HG02678 (cell line): ENCODE results near the gene B3GNT4.
A peak's percentile ranks its signal among the peaks of the same experiment; 100 is the strongest.
"Not testable (repeated sequence)": the region's sequence is repeated elsewhere in the genome, so short reads cannot be mapped to it uniquely, and the experiment has no call there.

Source experiments
- ATAC-seq: cut with Tn5 transposase; IDR thresholded peaks from one replicate; pipeline ENCODE4 v1.9.1; 2021; ENCODE audit warnings: mild to moderate bottlenecking, moderate library complexity; ENCODE audit not compliant: unreplicated experiment

Gene B3GNT4

GRCh38 chr12:122208073-122208820, 4.7 kb downstream of the B3GNT4 start:
- no peak for ATAC-seq

- ATAC-seq: no peak
These were observed 12.3 kb downstream of the B3GNT4 start for GRCh38 chr12:122215771-122216170.

- no peak for ATAC-seq
These were observed 12.9 kb downstream of the B3GNT4 start for GRCh38 chr12:122216445-122216844.

GRCh38 chr12:122225683-122226365, 22.3 kb downstream of the B3GNT4 start, which contains the start of gene DIABLO:
Gene DIABLO (minus strand): TSS chr12:122226052. CDS start chr12:122226014, 38 bp downstream.
- peak; percentile 89 for ATAC-seq

- no peak for ATAC-seq
These were observed 23.0 kb downstream of the B3GNT4 start for GRCh38 chr12:122226366-122227125.

GRCh38 chr12:122227341-122227740, 23.8 kb downstream of the B3GNT4 start:
- no peak for ATAC-seq

GRCh38 chr12:122228092-122228491, 24.6 kb downstream of the B3GNT4 start:
- no peak for ATAC-seq

- ATAC-seq: no peak
These were observed 27.3 kb downstream of the B3GNT4 start for GRCh38 chr12:122230798-122231197.

GRCh38 chr12:122232691-122233090, 29.2 kb downstream of the B3GNT4 start:
- no peak for ATAC-seq

- no peak for ATAC-seq
These were observed 32.2 kb downstream of the B3GNT4 start for GRCh38 chr12:122235741-122236140.

GRCh38 chr12:122238861-122239260, 35.4 kb downstream of the B3GNT4 start:
- ATAC-seq: no peak

GRCh38 chr12:122243965-122244364, 40.5 kb downstream of the B3GNT4 start:
- no peak for ATAC-seq

GRCh38 chr12:122244565-122245371, 41.3 kb downstream of the B3GNT4 start:
- no peak for ATAC-seq

GRCh38 chr12:122245553-122245952, 42.0 kb downstream of the B3GNT4 start:
- ATAC-seq: no peak

- no peak for ATAC-seq
These were observed 46.5 kb downstream of the B3GNT4 start for GRCh38 chr12:122250047-122250446.

GRCh38 chr12:122250536-122250935, 47.0 kb downstream of the B3GNT4 start:
- no peak for ATAC-seq

- not testable (repeated sequence) for ATAC-seq
These were observed 55.0 kb downstream of the B3GNT4 start for GRCh38 chr12:122258462-122258861.
